GM21381 (cell line): ENCODE measurements around the gene PTPRM.

Experiments
- ATAC-seq: cut with Tn5 transposase; IDR thresholded peaks from one replicate; pipeline ENCODE4 v1.9.1; 2021; ENCODE audit warnings: mild to moderate bottlenecking, moderate library complexity; ENCODE audit not compliant: unreplicated experiment

Gene PTPRM

GRCh38 chr18:7749510-7749981, 182.4 kb downstream of the PTPRM start:
- no peak for ATAC-seq

DNA sequence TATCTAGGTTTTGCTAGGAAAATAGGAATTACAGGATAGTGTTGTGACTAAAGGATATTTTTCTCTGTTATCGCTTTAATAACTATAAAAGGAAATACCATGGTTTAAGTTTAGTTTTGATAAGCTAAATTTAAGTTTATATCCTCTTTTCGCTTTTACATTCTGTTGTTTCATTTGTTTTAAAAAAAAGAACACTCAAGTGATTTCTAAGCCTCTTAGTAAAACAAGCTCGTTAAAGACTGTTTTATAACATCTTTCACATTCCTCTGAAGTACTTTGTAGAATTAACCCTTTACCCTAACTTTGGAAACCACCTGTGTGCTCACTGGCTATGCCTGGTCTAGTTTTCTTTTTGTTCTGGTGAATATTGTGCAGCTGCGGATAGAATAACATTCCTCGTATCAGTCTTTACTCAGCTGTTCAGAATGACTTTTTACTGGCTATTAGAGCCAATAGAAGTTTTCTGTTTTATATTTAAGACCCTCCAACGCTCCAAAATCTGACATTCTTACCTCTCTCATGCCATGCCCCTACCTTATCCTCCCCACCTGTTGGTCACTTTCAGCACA, 183.1 kb downstream of the PTPRM start:
- ATAC-seq, result no peak

- ATAC-seq, result no peak
Observed at GRCh38 chr18:7750966-7751365, 183.8 kb downstream of the PTPRM start.

GRCh38 chr18:7754258-7754657, 187.1 kb downstream of the PTPRM start:
- no peak for ATAC-seq

DNA sequence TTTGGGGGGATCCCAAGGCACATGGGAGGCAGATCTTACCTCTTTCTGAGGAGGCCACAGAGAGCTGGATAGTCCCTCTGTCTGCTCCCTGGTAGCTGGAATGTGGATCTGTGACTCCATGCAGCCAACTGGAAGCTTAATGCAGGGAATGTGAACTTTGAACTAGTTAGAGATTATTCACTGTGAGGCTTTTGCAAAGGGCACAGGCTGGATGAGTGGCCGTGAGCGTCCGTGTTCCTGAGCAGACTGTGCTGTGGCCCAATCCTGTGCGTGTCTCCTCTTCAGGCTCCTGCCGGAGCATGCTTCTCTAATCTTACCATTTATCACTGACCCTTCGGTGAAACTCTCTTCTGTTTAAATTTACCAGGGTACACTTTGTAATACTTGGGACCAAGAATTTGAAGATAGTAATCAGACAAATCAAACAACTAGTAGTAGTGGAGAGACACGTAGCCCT, 187.6 kb downstream of the PTPRM start:
- no peak for ATAC-seq

DNA sequence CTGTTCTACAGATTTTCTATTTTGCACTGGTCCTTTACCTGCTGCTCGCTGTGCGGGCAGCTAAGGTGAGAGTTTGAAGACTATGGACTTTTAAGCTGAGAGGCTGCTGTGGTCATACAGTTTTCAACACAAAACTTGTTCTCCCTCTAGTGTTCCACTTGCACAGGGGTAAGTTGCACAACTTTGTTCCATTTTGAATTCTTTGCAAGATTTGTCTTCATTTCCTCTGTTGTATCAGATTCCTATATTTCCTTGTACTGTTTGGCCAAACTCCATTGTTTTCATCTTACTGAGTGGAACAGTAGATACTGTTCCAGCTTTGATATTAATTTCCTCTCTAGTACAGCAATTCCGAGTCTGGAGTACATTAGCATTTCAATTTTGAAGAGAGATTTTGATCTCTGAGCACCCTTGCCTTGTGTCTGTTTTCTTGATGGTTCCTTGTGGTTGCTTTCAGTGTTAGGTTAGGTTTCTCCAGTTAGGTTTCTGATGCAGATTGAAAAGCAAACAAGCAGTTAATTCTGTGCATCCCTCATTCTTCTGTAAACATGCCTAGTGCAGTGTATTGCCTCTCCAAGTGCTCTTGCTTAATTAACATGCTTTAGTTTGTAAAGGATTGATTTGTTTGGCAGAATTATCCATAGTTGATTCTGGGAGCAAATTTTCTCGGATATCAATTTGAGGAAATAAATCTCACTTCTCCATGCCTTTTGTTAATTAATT, 188.8 kb downstream of the PTPRM start:
- no peak for ATAC-seq

GRCh38 chr18:7757175-7757574, 190.1 kb downstream of the PTPRM start:
- no peak for ATAC-seq

- no peak for ATAC-seq
Observed at GRCh38 chr18:7758764-7759163, 191.6 kb downstream of the PTPRM start.

DNA sequence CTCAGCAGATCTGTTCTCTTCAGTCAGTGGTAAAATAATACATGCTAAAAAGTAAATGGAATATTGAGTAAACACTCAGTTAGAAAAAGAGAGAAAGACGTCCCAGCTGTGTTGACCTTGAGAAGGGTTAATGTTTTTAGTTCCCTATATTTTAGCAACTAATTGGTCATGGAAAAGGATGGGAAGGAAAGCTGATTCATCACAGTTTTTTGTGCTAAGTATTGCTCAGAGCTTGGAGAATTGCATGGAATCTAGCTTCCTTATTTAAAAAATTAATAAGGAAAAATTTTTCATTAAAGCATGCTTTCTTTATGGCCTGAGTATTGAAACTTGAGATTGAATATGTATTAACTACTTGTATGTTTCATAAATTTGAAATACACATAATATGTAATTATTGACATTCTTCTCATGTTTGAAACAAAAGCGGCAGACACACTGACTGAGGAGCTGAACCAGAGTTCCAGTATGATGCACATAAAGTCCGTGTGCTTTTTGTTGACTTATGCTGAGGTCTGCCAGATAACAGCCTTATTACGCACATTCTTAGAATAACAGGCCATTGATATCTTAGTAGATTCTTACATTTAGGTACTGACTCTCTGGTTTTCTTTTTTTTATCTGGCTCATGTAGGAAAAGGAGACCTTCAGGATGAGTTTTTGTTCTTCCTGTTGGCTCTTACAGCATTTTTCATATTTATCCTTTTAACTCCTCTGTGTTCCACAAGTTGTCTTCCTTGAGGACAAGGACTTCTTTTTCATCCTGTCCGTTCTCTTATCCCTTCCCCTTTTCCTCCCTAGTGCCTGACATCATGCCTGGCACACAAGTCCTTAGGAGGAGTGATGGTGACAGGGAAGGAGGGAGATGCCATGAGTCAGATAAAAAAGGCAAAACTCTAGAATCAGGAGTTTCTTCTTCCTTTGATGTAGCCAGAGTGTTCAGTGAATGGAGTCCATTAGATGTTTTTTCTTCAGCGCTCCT, 194.1 kb downstream of the PTPRM start:
- no peak for ATAC-seq

- ATAC-seq, result no peak
Observed at GRCh38 chr18:7764405-7764804, 197.3 kb downstream of the PTPRM start.

DNA sequence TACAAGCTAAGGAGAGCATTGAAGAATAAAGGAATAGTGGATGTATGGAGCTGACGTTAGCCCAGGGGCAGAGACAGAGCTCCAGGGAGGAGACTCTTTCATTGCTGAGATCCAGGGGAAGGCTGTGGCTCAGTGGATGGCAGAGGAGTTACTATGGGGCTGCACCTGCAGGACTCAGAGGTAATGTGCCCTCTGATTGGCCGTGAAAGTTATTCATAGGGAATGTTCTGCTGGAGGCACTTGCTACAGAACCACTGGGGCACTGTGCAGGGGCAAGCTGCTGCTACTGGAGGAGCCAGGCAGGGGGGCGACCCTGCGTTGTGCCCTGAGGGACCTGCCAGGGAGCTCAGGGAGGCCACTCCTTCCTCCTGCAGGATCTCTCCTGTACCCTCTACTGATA, 199.2 kb downstream of the PTPRM start:
- no peak for ATAC-seq

GRCh38 chr18:7766817-7767216, 199.7 kb downstream of the PTPRM start:
- ATAC-seq, result no peak

GRCh38 chr18:7770908-7771307, 203.8 kb downstream of the PTPRM start:
- no peak for ATAC-seq

- no peak for ATAC-seq
Observed at GRCh38 chr18:7772510-7772888, 205.4 kb downstream of the PTPRM start.

- no peak for ATAC-seq
Observed at GRCh38 chr18:7772951-7773350, 205.8 kb downstream of the PTPRM start.

DNA sequence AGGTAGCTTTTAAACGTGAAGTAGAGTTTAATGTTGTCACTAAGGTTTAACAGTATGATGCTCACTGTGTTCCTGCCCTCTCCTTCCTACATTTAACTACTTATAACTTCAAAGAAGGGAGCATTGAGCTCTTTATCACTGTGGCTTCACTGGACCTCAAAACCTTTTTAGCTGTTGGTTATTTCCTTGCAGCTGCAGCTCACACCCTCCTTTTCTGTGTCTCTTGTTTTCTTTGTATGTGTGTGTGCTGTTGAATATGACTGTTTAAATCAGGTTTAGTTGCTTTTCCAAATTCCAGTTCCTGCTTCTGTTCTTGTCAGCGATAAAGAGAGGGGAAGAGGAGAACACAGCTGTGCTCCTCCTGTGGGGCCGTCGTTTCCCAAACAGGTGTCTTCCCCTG, 208.0 kb downstream of the PTPRM start:
- no peak for ATAC-seq

DNA sequence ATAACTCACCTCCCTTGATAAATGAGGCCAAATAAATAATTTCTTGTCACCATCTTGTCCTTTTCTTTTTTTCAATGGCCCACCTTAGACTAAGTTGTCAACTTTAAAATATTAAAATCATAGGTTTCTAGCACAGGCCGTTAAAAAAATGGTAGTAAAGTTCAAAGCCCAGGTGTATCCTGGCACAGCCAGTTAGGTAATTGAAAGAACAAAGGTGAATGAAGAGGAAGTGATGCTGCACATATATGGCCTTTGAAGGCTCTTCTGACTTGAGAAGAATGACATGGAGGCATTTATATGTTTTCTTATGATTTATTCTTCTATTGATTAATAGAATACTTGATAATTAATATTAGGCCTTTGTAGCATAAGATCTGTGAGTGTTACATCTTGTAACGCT, 208.7 kb downstream of the PTPRM start:
- ATAC-seq, result no peak

GRCh38 chr18:7778181-7778580, 211.1 kb downstream of the PTPRM start:
- no peak for ATAC-seq

- ATAC-seq, result no peak
Observed at GRCh38 chr18:7779211-7779610, 212.1 kb downstream of the PTPRM start.

DNA sequence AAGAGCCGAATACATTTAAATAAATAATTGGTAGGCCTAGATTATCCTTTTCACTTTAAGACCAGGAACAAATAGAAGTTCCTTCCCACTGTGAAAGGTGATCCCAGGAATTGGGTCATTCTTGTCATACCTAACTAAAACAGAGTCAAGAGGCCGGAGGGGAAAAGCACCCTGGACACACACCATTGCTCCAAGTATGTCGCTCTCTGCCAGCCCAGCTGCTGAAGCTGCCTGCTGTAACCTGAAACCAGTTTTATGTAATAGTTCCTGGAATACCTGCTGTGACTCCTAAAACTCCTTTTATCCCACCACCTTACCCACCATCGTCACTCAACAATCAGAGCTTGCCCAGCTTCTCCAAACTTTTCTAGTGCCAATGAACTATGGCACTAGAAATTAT, 217.1 kb downstream of the PTPRM start:
- no peak for ATAC-seq

- ATAC-seq, result no peak
Observed at GRCh38 chr18:7786569-7786968, 219.5 kb downstream of the PTPRM start.

DNA sequence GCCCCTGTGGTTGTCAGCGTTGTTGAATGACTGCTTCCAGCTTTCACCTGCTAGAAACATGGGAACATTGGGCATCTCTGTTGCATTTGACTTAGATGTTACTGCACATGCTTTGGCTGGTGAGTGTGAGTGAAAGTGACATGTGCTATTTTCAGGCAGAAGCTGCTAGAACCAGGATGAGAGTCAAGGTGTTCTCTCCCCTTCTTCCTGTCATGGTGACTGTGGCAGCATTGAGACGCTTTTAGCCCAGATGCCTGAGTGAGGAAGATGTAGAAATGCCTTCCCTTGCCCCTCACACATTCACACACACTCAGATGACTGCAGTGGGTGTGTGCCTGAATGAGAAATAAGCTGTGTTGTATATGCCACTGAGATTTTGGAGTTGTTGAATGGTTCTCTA, 220.2 kb downstream of the PTPRM start:
- no peak for ATAC-seq
